ENCODE data around the gene CST9L.

DNA sequence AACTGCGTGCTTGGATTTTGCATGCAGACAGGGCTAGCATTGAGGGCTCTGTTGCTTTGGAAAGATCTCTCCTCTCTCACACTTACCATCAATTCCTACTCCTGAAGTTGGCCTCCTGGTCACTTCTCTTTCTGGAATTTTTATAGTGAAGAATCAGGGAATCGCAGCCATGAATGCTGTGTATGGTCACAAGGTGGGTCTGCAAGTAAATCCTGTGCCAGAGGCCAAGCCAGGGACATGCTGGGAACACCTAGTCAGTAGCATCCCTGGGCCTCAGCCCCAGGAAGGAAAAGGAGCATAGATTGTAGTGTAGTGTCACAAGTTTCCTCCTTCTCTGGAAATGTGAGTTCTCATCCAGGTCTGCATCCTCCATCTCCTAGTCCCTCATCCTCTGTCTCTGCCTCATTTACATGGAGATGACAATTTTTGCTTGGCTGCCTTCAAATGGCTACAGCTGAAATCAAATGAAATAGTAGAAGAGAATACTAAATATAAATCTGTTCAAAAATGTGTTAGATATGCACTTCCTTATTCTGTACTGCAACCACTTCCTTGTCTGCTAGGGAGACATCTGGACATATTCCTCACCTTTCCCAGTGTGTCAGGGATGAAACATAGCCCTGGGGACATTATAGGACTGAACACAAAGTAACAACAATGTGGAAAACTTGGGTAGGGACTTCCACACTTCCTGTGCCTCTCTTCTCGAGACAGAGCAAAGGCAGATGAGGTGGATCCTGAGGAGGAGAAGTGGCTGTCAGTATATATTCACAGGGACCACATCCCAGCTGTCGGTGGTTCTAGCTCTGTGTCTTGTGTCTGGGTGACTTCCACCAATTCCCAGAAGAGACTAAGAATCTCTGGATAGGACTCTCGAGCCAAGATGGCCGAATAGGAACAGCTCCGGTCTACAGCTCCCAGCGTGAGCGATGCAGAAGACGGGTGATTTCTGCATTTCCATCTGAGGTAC, 20.4 kb upstream of the CST9L start:
- TF ChIP-seq, protein P1, sequence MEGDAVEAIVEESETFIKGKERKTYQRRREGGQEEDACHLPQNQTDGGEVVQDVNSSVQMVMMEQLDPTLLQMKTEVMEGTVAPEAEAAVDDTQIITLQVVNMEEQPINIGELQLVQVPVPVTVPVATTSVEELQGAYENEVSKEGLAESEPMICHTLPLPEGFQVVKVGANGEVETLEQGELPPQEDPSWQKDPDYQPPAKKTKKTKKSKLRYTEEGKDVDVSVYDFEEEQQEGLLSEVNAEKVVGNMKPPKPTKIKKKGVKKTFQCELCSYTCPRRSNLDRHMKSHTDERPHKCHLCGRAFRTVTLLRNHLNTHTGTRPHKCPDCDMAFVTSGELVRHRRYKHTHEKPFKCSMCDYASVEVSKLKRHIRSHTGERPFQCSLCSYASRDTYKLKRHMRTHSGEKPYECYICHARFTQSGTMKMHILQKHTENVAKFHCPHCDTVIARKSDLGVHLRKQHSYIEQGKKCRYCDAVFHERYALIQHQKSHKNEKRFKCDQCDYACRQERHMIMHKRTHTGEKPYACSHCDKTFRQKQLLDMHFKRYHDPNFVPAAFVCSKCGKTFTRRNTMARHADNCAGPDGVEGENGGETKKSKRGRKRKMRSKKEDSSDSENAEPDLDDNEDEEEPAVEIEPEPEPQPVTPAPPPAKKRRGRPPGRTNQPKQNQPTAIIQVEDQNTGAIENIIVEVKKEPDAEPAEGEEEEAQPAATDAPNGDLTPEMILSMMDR (IDR thresholded peaks at IDR 0.05), result no peak
- TF ChIP-seq, protein P2, sequence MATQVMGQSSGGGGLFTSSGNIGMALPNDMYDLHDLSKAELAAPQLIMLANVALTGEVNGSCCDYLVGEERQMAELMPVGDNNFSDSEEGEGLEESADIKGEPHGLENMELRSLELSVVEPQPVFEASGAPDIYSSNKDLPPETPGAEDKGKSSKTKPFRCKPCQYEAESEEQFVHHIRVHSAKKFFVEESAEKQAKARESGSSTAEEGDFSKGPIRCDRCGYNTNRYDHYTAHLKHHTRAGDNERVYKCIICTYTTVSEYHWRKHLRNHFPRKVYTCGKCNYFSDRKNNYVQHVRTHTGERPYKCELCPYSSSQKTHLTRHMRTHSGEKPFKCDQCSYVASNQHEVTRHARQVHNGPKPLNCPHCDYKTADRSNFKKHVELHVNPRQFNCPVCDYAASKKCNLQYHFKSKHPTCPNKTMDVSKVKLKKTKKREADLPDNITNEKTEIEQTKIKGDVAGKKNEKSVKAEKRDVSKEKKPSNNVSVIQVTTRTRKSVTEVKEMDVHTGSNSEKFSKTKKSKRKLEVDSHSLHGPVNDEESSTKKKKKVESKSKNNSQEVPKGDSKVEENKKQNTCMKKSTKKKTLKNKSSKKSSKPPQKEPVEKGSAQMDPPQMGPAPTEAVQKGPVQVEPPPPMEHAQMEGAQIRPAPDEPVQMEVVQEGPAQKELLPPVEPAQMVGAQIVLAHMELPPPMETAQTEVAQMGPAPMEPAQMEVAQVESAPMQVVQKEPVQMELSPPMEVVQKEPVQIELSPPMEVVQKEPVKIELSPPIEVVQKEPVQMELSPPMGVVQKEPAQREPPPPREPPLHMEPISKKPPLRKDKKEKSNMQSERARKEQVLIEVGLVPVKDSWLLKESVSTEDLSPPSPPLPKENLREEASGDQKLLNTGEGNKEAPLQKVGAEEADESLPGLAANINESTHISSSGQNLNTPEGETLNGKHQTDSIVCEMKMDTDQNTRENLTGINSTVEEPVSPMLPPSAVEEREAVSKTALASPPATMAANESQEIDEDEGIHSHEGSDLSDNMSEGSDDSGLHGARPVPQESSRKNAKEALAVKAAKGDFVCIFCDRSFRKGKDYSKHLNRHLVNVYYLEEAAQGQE (IDR thresholded peaks at IDR 0.05), result no peak
- no peak for TF ChIP-seq RCOR1 (IDR thresholded peaks at IDR 0.05; ENCODE audit: low read depth, low read length)
- no peak for TF ChIP-seq ZFP36 (IDR thresholded peaks at IDR 0.05; ENCODE audit: borderline replicate concordance, partially characterized antibody)
- TF ChIP-seq NFE2L2 (conservative IDR thresholded peaks at IDR 0.05; ENCODE audit: low read length), result no peak
- no peak for TF ChIP-seq FOSL2 (IDR thresholded peaks at IDR 0.05)
- no peak for TF ChIP-seq FOSL2 (CRISPR knock-in tag; IDR thresholded peaks at IDR 0.05)
- no peak for TF ChIP-seq MAX (IDR thresholded peaks at IDR 0.05)
- no peak for TF ChIP-seq HDAC2 (IDR thresholded peaks at IDR 0.05)
- no peak for TF ChIP-seq MYC (IDR thresholded peaks at IDR 0.05; ENCODE audit: borderline replicate concordance, low read length)

Measured in A549 (cell line).